Neutrophil (primary cell): ENCODE measurements around the gene ABLIM3.

ENCODE experiments used
- H3K27ac ChIP-seq: fragments of 200-600 bp; sonication (generic); 2 replicates; pipeline ENCODE4 v1.5.1; 2016; ENCODE audit warnings: mild to moderate bottlenecking, moderate library complexity
- H3K27me3 ChIP-seq: fragments of 200-600 bp; sonication (generic); 2 replicates; pipeline ENCODE4 v1.6.0; 2016; ENCODE audit warnings: mild to moderate bottlenecking
- H3K36me3 ChIP-seq: fragments of 200-600 bp; sonication (generic); 2 replicates; pipeline ENCODE4 v1.5.1; 2017
- H3K4me1 ChIP-seq, 2 experiments: fragments of 200-600 bp in 1 of 2; sonication (generic) in 1 of 2; 1 replicate in 1 of 2; 2 replicates in 1 of 2; pipeline versions ENCODE4 v1.5.1 to v1.6.1; 2013 to 2016; ENCODE audit warnings: low read depth in 1 of 2, low read length in 1 of 2, mild to moderate bottlenecking in 1 of 2, moderate library complexity in 1 of 2; ENCODE audit not compliant: control insufficient read depth in 1 of 2, insufficient read depth in 1 of 2
- H3K4me3 ChIP-seq, 2 experiments: fragments of 200-600 bp in 1 of 2; sonication (generic) in 1 of 2; 1 replicate in 1 of 2; 2 replicates in 1 of 2; pipeline ENCODE4 v1.5.1; 2013 to 2016; ENCODE audit warnings: low read depth in 1 of 2, low read length in 1 of 2, mild to moderate bottlenecking in 1 of 2, moderate library complexity in 1 of 2
- H3K9me3 ChIP-seq: fragments of 200-600 bp; sonication (generic); 2 replicates; pipeline ENCODE4 v1.5.1; 2016
- TF ChIP-seq, protein P1 (sequence below): fragments of 200-600 bp; sonication (generic); IDR thresholded peaks from 2 replicates; pipeline ENCODE4 v1.5.1; 2016; ENCODE audit warnings: antibody characterized with exemption

Gene ABLIM3

DNA sequence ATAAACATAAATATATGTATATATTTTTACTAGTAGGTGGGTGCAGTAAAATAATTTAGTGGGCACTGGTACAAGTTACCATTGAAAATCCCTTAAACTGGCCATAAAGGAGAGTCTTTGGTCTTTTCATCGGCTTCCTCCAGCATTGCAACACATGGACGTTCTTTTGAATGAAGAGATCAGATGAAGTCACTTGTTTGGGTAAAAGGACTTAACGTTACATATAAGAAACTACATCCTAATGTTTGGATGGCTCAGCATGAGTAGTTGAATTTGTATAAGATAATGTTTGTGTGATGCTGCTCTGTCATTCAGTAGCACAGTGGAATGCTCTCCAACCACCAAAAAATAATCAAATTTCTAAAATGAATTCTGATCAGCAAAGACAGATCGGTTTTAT is 161.9 kb downstream of the ABLIM3 start:
- no peak overlapping the region for H3K4me3 ChIP-seq
- no peaks in the 10 kb centered on the region for H3K36me3 ChIP-seq
- H3K4me1 ChIP-seq: no peaks in the 10 kb centered on the region
- TF ChIP-seq, protein P1, sequence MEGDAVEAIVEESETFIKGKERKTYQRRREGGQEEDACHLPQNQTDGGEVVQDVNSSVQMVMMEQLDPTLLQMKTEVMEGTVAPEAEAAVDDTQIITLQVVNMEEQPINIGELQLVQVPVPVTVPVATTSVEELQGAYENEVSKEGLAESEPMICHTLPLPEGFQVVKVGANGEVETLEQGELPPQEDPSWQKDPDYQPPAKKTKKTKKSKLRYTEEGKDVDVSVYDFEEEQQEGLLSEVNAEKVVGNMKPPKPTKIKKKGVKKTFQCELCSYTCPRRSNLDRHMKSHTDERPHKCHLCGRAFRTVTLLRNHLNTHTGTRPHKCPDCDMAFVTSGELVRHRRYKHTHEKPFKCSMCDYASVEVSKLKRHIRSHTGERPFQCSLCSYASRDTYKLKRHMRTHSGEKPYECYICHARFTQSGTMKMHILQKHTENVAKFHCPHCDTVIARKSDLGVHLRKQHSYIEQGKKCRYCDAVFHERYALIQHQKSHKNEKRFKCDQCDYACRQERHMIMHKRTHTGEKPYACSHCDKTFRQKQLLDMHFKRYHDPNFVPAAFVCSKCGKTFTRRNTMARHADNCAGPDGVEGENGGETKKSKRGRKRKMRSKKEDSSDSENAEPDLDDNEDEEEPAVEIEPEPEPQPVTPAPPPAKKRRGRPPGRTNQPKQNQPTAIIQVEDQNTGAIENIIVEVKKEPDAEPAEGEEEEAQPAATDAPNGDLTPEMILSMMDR: no peak
- H3K27me3 ChIP-seq: peaks cover 24% of the 10 kb centered on the region
- H3K9me3 ChIP-seq: no peaks in the 10 kb centered on the region
- no peak overlapping the region for H3K27ac ChIP-seq

DNA sequence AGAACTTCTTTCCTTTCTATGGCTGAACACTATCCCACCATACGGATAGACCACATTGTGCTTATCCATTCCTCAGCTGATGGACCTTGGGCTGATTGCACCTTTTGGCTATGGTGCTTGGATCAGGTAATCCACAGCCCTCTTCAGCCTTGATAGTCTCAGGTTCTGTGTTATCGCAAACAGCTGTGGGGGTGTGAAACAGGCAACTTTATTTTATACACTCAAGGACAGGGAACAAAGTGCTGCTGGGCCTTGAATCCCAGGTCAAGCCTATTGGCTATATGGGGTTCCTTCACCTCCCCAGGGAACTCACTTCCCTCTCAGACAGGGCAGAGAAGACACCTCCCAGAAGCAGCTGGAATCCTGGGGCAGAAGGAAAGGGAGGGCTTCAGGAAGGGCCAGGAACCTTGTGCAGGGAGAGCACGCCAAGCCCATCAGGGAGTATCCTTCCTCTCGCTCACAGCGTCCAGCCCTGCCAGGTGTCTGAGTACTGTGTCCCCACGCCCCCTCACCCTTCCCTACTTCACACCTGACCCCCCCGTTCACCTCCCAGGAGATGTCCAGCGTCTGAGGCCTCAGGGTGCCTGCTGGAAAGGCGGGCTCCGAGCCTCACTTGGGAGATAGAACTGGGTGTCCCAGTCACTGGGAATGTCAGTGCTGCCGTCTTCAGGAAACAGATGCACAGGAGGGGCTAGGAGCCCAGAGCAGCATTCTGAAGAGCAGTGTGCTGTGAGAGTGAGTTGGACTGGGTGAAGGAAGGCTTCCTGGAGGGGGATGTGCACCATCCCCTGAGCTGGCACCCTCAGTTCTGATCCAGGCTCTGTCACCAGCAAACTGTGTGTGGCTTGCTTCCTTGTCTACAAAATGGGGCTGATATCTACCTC is 163.1 kb downstream of the ABLIM3 start:
- H3K4me1 ChIP-seq: no peaks in the 10 kb centered on the region
- no peaks in the 10 kb centered on the region for H3K9me3 ChIP-seq
- H3K36me3 ChIP-seq: no peaks in the 10 kb centered on the region
- TF ChIP-seq, protein P1: no peak
- no peak overlapping the region for H3K27ac ChIP-seq
- peaks cover 12% of the 10 kb centered on the region for H3K27me3 ChIP-seq
- H3K4me3 ChIP-seq: no peak overlapping the region

DNA sequence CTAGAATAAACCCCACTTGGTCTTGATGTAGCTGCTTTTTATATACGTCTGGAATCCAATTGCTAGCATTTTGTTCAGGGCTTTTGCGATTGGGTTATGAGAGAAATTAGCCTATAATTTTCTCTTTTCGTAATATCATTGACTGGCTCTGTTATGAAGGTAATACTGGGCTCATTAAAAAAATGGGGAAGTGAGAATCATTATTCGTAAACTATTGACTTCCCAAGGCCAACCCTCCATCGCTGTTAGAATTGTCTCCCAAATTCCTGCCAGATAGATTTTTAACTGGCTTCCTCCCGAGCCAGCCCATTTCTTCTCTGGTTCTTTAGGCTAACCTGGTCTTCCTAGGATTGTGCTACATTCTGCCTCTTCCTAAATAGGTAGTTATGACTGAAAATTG is 168.1 kb downstream of the ABLIM3 start:
- no peaks in the 10 kb centered on the region for H3K36me3 ChIP-seq
- no peaks in the 10 kb centered on the region for H3K4me1 ChIP-seq
- H3K27ac ChIP-seq: no peak overlapping the region
- no peak overlapping the region for H3K4me3 ChIP-seq
- TF ChIP-seq, protein P1: no peak
- no peaks in the 10 kb centered on the region for H3K9me3 ChIP-seq
- no peaks in the 10 kb centered on the region for H3K27me3 ChIP-seq
